NOMO-1 (cell line): Measurements from ENCODE around the gene PDZD7.

Experiments
- DNase-seq, 2 experiments: peaks; one replicate each; lab custom pipeline; 2025; ENCODE audit not compliant: unreplicated experiment in 2 of 2; lab: John Stamatoyannopoulos, UW

PDZD7 gene

DNA sequence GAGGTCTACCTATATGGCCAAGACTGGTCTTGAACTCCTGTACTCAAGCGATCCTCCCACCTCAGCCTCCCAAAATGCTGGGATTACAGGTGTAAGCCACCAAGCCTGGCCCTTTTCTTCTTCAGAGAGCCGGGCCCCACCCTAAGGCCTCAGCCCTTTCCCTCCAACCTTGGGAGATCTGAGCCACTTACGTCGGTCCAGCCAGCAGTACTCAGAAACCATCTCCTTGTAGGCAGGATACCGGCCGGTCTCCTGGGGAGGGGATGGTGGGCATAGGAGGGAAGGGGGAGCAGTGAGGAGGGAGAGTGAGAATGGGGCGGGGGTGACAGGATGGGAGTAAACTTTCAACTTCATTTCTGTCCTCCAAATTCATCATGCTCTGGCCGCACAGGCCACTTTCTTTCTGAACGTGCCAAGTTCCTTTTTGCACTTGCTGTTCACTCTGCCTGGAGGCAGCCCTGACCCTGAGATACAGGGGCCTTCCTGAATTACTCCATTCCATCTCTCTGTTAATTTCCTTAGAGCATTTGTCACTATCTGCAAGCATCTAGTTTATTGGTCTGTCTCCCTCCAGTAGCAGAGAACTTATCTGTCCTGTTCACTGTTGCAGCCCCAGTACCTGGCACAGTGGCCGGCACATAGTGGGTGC, 10.4 kb downstream of the PDZD7 start:
- DNase-seq: no peak

- DNase-seq: no peak
These were observed 11.6 kb downstream of the PDZD7 start for GRCh38 chr10:101019440-101019703.

- peak; percentile 64 to 74 for DNase-seq
These were observed 12.1 kb downstream of the PDZD7 start for GRCh38 chr10:101018600-101019439.

- peak in 1 of 2 experiments; percentile 9 for DNase-seq
These were observed 12.8 kb downstream of the PDZD7 start for GRCh38 chr10:101018118-101018599.

DNA sequence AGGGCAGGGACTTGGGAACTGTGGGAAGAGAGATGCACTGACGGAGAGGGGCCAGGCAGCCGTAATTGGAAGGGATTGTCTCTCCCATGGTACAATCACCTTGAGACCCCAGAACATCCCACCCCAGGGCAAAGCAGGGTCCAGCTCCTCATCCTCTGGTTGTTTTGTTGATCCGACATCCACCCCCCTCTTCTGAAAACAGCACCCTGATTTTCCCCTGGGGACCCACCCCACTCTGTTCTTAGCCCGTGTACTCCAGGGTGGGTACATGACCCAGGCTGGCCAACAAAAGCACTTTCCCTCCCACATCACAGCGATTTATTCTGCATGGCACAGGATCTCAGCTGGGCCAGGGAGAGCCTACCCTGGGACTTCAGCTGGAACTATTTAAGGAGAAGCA, 14.1 kb downstream of the PDZD7 start:
- no peak for DNase-seq

GRCh38 chr10:101015582-101015973, 15.4 kb downstream of the PDZD7 start:
- no peak for DNase-seq

- DNase-seq: peak in 1 of 2 experiments; percentile 18
These were observed 15.9 kb downstream of the PDZD7 start for GRCh38 chr10:101014966-101015581.

DNA sequence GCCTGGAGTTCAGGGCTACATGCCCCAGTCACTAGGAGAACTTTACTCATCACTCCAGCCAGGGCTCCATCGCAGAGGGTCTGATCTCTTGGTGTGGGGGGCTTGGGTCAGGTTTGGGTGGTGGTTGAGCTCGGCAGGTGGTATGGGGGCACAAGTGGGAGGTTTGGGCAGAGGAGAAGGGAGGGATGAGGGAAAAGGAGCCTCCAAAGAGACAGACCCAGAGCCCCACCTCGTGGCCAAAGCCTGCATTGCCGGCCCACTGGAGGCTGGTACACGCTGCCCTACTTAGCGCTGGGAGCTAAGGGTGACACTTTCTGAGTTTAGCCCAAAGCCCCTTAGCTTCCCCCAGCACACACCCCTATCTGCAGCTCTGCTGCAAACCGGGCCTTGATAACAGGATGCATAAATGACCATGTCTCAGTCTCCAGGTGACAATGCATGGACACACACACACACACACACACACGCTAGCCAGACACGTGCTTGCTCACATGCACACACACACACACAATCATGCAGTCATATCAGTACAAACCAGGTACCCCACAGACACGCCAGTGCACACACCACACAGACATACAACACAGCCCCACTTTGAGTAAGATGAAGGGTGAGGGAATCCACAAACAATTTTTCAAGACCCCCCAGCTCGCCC, 16.6 kb downstream of the PDZD7 start:
- DNase-seq: peak; percentile 12 to 25

DNA sequence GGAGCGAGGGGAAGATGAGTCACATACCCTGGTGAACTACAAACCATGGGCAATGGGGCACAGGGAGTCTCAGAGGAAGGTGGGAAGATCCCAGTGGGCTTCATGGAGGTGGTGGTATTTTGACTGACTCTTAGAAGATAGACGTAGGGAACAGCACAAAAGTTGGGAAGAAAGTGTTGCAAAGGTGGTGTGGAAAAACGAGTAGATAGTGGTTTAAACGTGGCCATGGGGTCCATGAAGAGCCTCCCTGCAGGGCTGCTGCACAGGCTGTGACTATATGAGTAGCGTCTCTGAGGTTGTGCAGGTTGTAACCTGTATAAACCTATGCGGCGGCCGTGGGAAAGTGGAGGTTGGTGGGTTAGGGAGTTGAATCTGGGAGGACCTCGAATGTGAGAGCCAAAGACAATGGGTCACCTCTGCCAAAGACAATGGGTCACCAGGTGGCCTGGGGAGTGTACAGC, 17.5 kb downstream of the PDZD7 start:
- DNase-seq: no peak

- DNase-seq: peak; percentile 71 to 83
These were observed 18.2 kb downstream of the PDZD7 start for GRCh38 chr10:101012525-101013364.

DNA sequence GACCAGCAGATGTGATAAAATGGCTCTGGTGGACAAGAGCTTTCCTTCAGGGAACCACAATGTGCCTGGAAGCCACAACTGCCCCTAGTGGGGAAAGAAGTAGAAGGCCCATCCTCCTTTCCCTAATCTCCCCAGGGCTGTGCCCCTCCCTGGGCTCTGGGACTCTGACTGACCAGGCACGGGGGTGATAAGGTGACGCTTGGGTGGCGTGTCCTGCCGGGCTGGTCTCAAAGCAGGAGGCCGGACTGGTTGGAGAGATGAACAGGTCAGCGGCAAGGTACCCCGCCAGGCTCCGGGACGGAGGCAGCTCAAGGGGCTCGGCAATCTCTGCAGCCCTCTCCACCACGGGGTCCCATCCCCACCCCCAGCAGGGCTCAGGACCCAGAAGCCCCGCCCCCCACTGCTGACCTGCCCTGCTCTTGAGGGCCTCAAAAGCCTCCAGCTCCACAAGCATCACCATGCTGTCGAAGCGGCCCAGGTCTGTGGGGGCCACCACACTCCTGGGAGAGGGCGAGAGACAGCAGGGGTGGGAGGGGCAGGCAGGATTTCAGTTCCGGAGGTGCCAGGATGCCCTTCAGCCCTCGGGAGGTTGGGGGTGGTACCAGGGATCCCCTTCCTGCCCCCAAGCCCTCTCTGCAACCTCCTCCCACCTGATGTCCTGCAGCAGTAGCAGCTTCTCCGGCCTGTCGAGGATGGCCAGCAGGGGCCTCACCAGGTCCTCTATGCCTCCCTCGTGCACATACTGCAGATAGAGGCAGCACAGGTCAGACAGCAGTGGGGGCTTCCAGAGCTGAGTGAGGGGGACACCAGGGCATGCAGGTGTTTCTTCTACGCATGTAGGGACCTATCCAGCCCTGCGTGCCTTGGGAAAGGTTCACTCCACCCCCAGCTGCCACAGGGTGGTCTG, 19.2 kb downstream of the PDZD7 start:
- DNase-seq: no peak

- DNase-seq: no peak
These were observed 20.6 kb downstream of the PDZD7 start for GRCh38 chr10:101010329-101010728.

GRCh38 chr10:101008823-101009423, 22.0 kb downstream of the PDZD7 start:
- DNase-seq: no peak

DNA sequence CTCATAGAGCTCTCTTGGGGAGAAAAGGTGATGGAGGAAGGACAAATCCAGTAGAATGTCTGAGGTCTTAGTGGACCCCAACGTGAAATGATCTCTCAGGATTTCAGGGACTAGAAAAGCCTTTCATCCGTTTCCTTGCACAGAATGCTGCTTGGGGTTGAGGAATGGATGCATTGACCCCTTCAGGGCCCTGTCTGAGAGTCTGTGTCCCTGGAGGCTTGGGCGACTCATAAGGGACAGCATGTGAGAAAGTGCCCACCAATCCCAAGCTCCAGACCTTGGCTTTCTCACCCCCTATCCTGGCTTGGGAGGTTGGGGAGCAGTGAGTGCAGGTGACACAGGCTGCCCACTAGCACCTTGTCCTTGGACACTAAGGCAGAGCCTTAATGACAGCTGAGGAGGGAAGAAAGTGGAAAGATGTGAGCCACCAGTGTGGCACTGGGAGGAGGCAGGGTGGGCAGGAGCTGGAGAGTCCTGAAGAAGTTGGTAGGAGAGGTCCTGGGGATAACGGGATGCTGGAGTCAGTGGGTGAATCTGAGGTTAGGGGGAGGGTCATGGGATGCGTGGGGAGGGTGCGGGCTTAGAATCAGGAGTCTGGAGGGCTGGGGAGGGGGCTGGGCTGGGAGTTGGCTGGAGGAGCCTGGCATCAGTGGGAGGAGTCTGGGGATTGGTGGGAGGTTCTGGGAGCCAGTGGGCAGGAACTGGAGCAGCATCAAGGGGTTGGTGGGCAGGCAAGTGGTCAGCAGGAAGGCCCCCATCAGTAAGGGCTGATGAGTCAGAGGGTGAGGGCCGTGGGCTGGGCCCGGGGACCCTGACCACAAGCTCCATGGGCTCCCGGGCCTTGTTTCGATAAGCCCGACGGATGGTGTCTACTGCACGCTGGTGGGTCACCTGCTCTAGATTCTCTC, 22.8 kb downstream of the PDZD7 start:
- DNase-seq: no peak

DNA sequence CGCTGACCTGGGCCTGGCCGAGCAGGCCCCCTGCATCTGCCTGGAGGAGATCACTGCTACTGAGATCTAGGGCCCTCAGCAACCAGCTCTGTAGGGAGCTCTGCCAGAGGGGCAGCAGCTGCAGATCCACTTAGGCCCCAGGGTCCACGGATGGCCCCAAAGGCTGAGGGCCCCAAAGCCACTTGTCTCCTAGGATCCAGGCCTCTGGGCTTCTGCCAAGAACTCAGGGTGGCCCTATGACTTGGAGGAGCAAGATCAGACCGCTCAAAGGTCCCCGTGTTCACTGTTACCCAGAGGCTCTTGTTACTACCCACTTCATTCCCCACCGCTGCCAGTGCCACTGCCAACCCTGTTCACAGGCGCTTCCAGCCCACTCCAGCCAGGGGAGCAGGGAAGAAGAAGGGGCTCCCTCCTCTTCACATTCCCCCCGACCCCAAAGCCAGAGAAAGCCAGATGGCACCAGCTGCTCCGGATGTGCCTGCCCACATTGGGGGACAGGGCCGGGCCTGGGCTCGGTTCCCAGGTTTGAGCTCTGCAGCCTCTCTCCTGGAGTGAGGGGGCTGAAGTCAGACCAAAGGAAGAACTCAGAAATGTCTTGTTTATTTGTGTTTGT, 23.7 kb downstream of the PDZD7 start:
- DNase-seq: no peak

GRCh38 chr10:101006593-101007098, 24.3 kb downstream of the PDZD7 start:
- no peak for DNase-seq

DNA sequence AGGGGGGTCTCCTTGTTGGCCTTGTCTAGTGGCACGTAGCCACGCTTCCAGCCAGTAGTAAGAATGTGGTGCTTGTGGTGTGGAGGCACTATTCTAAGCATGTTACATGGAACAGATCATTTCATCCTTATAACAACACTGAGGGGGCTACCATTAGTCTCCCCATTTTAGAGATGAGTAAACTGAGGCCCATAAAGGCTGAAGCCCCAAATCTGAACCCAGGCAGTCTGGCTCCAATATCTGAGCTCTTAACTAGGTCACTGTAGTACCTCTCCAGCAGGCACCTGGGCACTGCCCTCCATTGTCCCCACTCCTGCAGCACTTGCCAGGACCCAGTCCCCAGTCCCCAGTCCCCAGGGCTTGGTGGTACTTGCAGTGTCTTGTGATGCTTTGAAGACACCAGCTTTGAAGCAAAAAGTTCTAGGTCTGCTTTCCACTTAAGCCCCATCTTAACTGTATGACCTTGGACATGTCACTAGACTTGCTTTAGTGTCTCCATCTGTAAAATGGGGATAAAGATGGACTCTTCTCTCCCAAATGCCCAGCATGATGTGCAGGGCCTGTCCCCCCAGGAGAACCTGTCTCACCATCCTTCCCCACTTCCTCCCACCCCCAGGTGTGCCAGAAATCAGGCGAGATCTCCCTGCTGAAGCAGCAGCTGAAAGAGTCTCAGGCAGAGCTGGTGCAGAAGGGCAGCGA, 24.9 kb downstream of the PDZD7 start:
- no peak for DNase-seq
